HUDEP-2 (cell line): ENCODE data around the gene TRPC4.
A peak's percentile ranks its signal among the peaks of the same experiment; 100 is the strongest.

ENCODE experiments used
- DNase-seq, 76 experiments: peaks; one replicate each; lab custom pipeline; 2025; ENCODE audit not compliant: unreplicated experiment in 76 of 76; lab: John Stamatoyannopoulos, UW

TRPC4 gene

GRCh38 chr13:37736045-37736444 is 133.5 kb downstream of the TRPC4 start:
- DNase-seq = no peak

- no peak for DNase-seq
These were observed 134.3 kb downstream of the TRPC4 start for GRCh38 chr13:37735293-37735692.

GRCh38 chr13:37729876-37730275 is 139.7 kb downstream of the TRPC4 start:
- DNase-seq = no peak

GRCh38 chr13:37716420-37717195 is 153.0 kb downstream of the TRPC4 start:
- DNase-seq = no peak

GRCh38 chr13:37715606-37716015 is 154.0 kb downstream of the TRPC4 start:
- DNase-seq = peak in 3 of 76 experiments; percentile 3 to 30 (median 3)

GRCh38 chr13:37709318-37709717 is 160.3 kb downstream of the TRPC4 start:
- DNase-seq = no peak

- DNase-seq = no peak
These were observed 161.7 kb downstream of the TRPC4 start for GRCh38 chr13:37707739-37708500.

GRCh38 chr13:37706041-37706440 is 163.5 kb downstream of the TRPC4 start:
- DNase-seq = no peak

GRCh38 chr13:37701972-37702371 is 167.6 kb downstream of the TRPC4 start:
- no peak for DNase-seq

- DNase-seq = no peak
These were observed 168.3 kb downstream of the TRPC4 start for GRCh38 chr13:37701306-37701705.

- no peak for DNase-seq
These were observed 168.7 kb downstream of the TRPC4 start for GRCh38 chr13:37700887-37701286.

GRCh38 chr13:37695200-37695599 is 174.4 kb downstream of the TRPC4 start:
- DNase-seq = no peak

- DNase-seq = no peak
These were observed 179.2 kb downstream of the TRPC4 start for GRCh38 chr13:37690361-37690760.

GRCh38 chr13:37686501-37686900 is 183.1 kb downstream of the TRPC4 start:
- DNase-seq = no peak

- no peak for DNase-seq
These were observed 184.4 kb downstream of the TRPC4 start for GRCh38 chr13:37685206-37685605.

GRCh38 chr13:37682496-37682895 is 187.1 kb downstream of the TRPC4 start:
- DNase-seq = no peak

GRCh38 chr13:37681281-37682032 is 188.1 kb downstream of the TRPC4 start:
- no peak for DNase-seq

GRCh38 chr13:37680137-37680536 is 189.4 kb downstream of the TRPC4 start:
- no peak for DNase-seq

- no peak for DNase-seq
These were observed 190.5 kb downstream of the TRPC4 start for GRCh38 chr13:37679043-37679442.

- no peak for DNase-seq
These were observed 199.7 kb downstream of the TRPC4 start for GRCh38 chr13:37669845-37670244.

- DNase-seq = no peak
These were observed 201.9 kb downstream of the TRPC4 start for GRCh38 chr13:37667702-37668101.
